Bronchial epithelial cell (primary cell): ENCODE measurements around the gene ATG4B. TPM values are rescaled to one million over a fixed set of nuclear protein-coding genes. Genes with fewer than 3 reads are reported as not detected.

Experiments used
- DNase-seq: peaks from one replicate; pipeline ENCODE4 v3.0.0-alpha.2; 2010; ENCODE audit warnings: low read depth
- FAIRE-seq: peaks from 2 replicates; lab custom pipeline; 2011; peaks lifted over from hg19 to GRCh38; lab: Jason Lieb, UNC
- H3K27me3 ChIP-seq: 2 replicates; pipeline ENCODE4 v1.5.1; 2011; ENCODE audit warnings: low read length; ENCODE audit not compliant: control insufficient read depth, insufficient read depth
- H3K36me3 ChIP-seq: 2 replicates; pipeline ENCODE4 v1.5.1; 2011; ENCODE audit warnings: low read length; ENCODE audit not compliant: control insufficient read depth, insufficient read depth
- H3K4me3 ChIP-seq: 2 replicates; pipeline ENCODE4 v1.5.1; 2011; ENCODE audit warnings: mild to moderate bottlenecking, low read depth, low read length, control low read depth
- CTCF ChIP-seq: IDR thresholded peaks from 2 replicates; pipeline ENCODE4 v1.5.1; 2011; ENCODE audit warnings: mild to moderate bottlenecking, moderate library complexity, low read length, control low read depth, inconsistent platforms; ENCODE audit not compliant: insufficient read depth, severe bottlenecking
- total RNA-seq: library from RNA; depleted of rRNA; stranded (reverse); fragments of >200 nt; gene quantifications from 2 replicates; pipeline ENCODE4 v1.2.1, GENCODE V29; 2014

ATG4B gene
- total RNA-seq, 1 donor from 2014 or later: 51.3 TPM

- no peak for FAIRE-seq
- peaks cover 17% of the 10 kb centered on the region for H3K36me3 ChIP-seq
- no peak for TF ChIP-seq CTCF
- DNase-seq: no peak
- no peaks in the 10 kb centered on the region for H3K27me3 ChIP-seq
- H3K4me3 ChIP-seq: no peak overlapping the region
These were observed 11.9 kb downstream of the ATG4B start for GRCh38 chr2:241649404-241649803.

- no peaks in the 10 kb centered on the region for H3K27me3 ChIP-seq
- no peak overlapping the region for H3K4me3 ChIP-seq
- no peak for TF ChIP-seq CTCF
- peaks cover 21% of the 10 kb centered on the region for H3K36me3 ChIP-seq
- no peak for DNase-seq
- FAIRE-seq: no peak
These were observed 12.4 kb downstream of the ATG4B start for GRCh38 chr2:241649927-241650326.

- no peak for TF ChIP-seq CTCF
- no peak for FAIRE-seq
- Histone ChIP-seq H3K27me3 (no peaks in the 10 kb centered on the region), H3K4me3 (no peak overlapping the region), H3K36me3 (peaks cover 30% of the 10 kb centered on the region)
- no peak for DNase-seq
These were observed 14.6 kb downstream of the ATG4B start for GRCh38 chr2:241652142-241652541.

- peak; percentile 50 for FAIRE-seq
- H3K36me3 ChIP-seq: peaks cover 30% of the 10 kb centered on the region
- TF ChIP-seq CTCF: no peak
- no peaks in the 10 kb centered on the region for H3K27me3 ChIP-seq
- no peak for DNase-seq
- H3K4me3 ChIP-seq: no peak overlapping the region
These were observed 15.2 kb downstream of the ATG4B start for GRCh38 chr2:241652722-241653121.

- FAIRE-seq (no peak), DNase-seq (no peak)
- Histone ChIP-seq H3K36me3 (peaks cover 30% of the 10 kb centered on the region), H3K27me3 (no peaks in the 10 kb centered on the region), H3K4me3 (no peak overlapping the region)
- no peak for TF ChIP-seq CTCF
These were observed 15.8 kb downstream of the ATG4B start for GRCh38 chr2:241653210-241653750.

- FAIRE-seq (peak; percentile 13), DNase-seq (no peak)
- Histone ChIP-seq H3K27me3 (no peaks in the 10 kb centered on the region), H3K36me3 (peaks cover 38% of the 10 kb centered on the region), H3K4me3 (no peak overlapping the region)
- TF ChIP-seq CTCF: no peak
These were observed 17.1 kb downstream of the ATG4B start for GRCh38 chr2:241654551-241654950.
